Cardiac septum (tissue), 1 donor: ENCODE data around the gene SERGEF. TPM values are rescaled to one million over a fixed set of nuclear protein-coding genes. Genes with fewer than 3 reads are reported as not detected.

Source experiments
- DNase-seq: peaks from one replicate; pipeline ENCODE4 v3.0.0-alpha.2; 2020; ENCODE audit warnings: low spot score
- intact Hi-C: fragments of 100-400 bp; cut with DNase I; formaldehyde crosslinking; loops from one replicate; pipeline ENCODE4 v1.14.0; 2022
- total RNA-seq: library from RNA; stranded (reverse); fragmentation: NEBNext Ultra II Directional; extraction: Animal tissue kit (Norgen Biotek cat#: 25700); gene quantifications from one replicate; pipeline ENCODE4 v1.2.1, GENCODE V29; 2021
- donor health status: DM: no; HTN: no; CAD: no.

Gene SERGEF
- total RNA-seq, 1 donor from 2014 or later: 22.4 TPM

DNA sequence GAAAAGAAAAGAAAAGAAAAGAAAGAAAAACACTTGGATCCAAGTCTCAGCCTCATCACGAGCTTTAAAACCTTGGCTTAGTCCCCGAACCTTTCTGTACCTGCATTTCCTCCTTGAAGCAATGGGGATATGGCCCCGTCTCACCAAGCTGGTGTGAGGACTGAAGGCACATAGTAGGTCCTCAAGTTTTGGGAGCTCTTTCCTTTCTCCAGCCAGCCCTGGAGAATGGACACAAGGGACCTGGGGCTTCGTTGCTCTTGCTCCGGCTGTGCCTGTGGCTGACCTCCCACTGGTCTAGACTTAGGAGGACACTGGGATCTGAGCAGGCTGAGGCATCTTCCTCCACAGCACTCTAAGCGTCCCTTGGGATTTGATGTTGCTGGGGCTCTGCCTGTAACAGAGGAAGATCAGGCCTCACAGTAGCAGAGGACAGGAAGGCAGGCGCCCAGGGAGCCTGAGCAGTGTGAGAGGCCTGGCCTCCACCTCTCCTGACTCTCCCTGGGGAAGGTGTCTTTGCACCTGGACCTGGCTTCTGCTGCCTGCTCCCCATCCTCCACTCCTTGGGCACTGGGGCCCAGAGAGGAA, 245.5 kb downstream of the SERGEF start:
- DNase-seq: no peak
- intact Hi-C loops: no loop called here

GRCh38 chr11:17766590-17766989, 246.3 kb downstream of the SERGEF start:
- no peak for DNase-seq
- intact Hi-C loops: no loop called here

GRCh38 chr11:17766073-17766359, 246.8 kb downstream of the SERGEF start:
- DNase-seq: no peak
- intact Hi-C loops: no loop called here

DNA sequence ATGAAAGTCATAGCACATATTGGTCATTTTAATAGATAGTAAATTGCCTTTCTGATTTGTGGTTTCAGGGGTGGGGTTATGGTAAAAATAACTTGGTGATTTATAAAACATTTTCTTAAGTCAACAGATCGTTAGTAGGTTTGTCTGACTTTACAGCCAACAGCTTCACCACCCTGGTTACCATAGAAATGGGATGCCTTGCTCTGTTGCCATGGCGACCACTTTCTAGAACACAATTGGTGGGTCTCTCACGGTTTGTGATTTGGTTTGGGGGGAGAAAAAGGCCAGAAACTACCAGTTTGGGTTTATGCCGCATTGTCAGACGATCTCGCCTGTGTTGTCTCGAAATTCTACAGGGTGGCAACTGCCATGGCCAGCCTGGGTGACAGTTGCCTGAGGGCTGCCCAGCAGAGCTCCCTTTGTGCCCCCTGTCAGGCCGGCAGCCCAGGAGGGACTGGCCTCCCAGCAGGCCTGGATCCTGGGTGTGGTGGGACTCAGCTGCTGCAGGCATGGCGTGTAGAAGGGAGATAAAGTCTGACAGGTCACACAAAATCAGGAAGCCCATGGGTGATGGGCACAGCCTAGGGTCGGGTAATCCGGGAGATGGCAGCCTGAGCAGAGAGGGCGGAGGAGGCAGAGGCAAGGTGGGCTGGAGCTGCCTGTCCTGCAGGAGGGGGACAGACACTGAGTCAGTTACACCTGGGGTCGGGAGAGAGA, 247.3 kb downstream of the SERGEF start:
- no peak for DNase-seq
- intact Hi-C loops: no loop called here

GRCh38 chr11:17764446-17765218, 248.2 kb downstream of the SERGEF start:
- DNase-seq: no peak
- intact Hi-C loops: loop anchor here (5.0 kb wide), 1 partner anchor 83 kb away; no protein-coding TSS in a partner anchor

- DNase-seq: no peak
- intact Hi-C loops: loop anchor here (5.0 kb wide), 1 partner anchor 84 kb away; no protein-coding TSS in a partner anchor
Observed at GRCh38 chr11:17763703-17764102, 249.1 kb downstream of the SERGEF start.

DNA sequence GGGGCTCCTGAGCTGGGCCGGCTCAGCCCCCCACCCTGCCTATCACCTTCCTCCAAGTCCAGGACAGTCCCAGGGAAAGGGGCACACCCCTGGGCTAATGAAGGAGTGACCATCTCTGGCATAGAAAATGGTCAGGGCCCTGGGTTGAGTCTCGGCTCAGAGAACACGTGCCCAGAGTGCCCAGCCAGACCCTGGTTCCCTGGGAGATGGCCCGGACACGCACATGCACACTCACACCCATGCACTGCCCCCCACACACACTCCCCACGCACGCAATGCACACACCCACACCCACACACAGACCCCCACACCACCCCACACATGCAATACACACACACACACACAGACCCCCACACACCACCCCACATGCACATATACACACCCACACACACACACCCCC, 249.6 kb downstream of the SERGEF start:
- DNase-seq: no peak
- intact Hi-C loops: loop anchor here (5.0 kb wide), 1 partner anchor 84 kb away; no protein-coding TSS in a partner anchor

- DNase-seq: no peak
- intact Hi-C loops: loop anchor here (5.0 kb wide), 1 partner anchor 85 kb away; no protein-coding TSS in a partner anchor
Observed at GRCh38 chr11:17762309-17762974, 250.4 kb downstream of the SERGEF start.

DNA sequence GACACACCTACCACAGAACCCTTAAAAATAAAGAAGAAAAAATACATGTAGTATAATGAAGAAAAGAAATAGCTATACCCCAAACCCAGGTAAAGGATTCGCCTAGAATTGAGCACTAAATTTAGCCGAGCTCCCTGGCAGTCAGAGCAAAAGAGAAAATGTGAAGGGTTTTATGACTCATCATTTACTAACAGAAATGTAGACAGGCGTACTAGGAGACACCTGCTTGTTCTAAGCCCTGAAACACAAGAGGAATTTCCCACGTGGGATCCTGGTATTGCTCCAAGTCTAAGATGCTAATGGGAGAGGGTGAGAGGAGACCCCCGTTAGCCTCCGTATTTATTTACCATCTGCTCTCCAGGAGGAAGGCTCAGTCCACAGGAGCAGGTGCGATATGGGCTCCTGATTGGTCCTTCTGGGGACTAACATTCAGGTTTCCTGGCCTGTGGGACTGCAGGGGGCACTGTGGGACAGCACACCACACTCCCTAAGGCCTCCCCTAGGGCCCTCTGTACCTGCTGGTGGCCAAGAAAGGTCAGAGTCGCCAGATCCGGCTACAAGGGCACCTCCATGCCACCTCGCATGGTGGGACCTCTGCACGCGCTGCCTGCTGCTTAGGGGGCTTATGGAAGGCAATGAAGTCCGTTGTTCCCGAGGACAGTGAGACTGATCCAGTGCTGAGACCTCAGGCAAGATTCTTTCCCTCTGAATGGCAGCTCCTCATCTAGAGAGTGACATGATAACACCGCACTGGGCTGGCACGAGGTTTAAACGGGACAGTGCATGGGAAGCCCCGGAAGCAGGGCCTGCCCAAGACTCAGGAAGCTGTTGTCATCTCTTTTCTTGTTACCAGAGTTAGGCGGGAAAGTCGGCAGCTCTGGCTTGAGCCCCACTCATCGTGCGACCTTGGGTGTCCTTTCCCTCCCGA, 252.5 kb downstream of the SERGEF start:
- no peak for DNase-seq
- intact Hi-C loops: loop anchor here (1.0 to 5.0 kb wide), 2 partner anchors 87 to 219 kb away; no protein-coding TSS in a partner anchor

GRCh38 chr11:17755891-17756290, 257.0 kb downstream of the SERGEF start:
- DNase-seq: no peak
- intact Hi-C loops: no loop called here

DNA sequence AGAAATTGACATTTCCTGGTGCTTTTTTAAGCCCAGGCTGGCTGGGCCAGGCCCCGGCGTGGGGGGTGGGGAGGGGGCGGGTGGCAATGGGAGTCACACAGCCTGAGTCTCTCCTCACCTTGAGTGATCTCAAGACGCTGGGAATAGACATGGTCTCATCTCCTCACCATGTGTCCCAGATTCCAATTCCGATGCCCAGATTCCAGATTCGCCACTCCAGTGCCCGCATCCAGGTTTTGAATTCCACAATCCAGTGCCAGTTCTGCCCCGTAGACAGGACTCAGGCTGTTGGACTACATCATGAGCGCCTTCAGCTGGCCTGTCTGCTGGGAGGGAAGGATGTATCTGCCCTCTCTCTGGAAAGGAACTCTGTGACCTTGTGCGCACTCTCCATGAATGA, 259.2 kb downstream of the SERGEF start:
- DNase-seq: no peak

DNA sequence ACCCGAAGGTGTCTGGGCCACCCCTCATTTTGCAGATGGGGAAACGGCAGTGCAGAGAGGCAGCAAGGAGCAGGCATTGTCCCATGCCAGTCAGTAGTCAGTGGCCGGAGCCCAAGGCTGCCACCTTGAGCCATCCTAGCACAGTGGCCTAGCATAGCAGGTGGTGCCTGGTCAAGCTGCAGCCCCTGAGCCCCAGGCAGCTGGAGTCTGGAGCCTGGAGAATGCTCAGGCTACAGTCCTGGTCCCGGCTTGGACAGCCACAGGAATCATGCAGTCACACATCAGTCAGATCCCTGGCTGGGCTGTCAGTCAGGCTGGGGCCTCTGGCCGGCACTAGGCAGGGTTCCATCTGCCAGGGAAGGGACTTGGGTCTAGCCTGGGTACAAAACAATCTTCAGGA, 259.7 kb downstream of the SERGEF start:
- intact Hi-C loops: no loop called here
- DNase-seq: no peak

More for the DNA sequence above, 259.2 kb downstream of the SERGEF start:
- intact Hi-C loops: no loop called here

GRCh38 chr11:17752144-17752543, 260.7 kb downstream of the SERGEF start:
- DNase-seq: no peak
- intact Hi-C loops: no loop called here

DNA sequence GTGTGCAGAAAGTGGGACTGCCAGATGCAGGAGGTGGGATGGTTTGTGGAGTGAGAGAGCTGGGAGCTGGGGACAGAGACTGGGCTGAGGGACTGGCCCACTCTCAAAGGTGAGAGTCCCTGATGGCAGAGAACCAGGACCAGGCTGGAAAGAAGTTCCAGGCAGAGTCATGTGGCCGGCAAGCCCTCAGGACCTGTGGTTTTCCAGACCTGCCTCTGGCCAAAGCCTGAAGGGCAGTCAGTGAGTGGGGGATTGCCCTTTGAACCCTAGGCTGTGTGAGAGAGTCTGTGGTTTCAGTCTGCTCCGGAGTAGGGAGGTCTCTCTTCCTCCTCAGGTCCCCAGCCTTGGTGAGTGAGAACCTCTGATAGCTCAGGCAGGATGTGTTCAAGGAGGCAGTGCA, 261.3 kb downstream of the SERGEF start:
- intact Hi-C loops: no loop called here
- DNase-seq: peak; percentile 70

DNA sequence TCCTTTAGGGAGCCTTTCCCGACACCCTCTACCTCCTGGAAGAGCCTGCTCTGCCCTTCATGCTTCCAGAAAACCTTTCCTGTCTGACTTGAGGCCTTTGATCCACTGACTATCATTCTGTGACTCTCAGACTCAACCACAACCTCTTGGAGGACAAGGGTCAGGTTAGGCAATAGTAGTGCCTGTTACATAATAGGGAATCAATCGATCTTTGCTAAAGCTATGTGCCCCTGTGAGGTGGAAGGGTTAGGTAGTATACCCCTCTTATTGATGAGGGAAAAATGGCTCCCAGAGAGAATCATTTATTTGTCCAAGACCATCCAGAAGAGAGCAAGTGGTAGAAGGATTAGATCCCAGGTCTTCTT, 262.1 kb downstream of the SERGEF start:
- intact Hi-C loops: no loop called here
- DNase-seq: no peak

GRCh38 chr11:17750013-17750800, 262.6 kb downstream of the SERGEF start:
- peak; percentile 66 for DNase-seq
- intact Hi-C loops: no loop called here

DNA sequence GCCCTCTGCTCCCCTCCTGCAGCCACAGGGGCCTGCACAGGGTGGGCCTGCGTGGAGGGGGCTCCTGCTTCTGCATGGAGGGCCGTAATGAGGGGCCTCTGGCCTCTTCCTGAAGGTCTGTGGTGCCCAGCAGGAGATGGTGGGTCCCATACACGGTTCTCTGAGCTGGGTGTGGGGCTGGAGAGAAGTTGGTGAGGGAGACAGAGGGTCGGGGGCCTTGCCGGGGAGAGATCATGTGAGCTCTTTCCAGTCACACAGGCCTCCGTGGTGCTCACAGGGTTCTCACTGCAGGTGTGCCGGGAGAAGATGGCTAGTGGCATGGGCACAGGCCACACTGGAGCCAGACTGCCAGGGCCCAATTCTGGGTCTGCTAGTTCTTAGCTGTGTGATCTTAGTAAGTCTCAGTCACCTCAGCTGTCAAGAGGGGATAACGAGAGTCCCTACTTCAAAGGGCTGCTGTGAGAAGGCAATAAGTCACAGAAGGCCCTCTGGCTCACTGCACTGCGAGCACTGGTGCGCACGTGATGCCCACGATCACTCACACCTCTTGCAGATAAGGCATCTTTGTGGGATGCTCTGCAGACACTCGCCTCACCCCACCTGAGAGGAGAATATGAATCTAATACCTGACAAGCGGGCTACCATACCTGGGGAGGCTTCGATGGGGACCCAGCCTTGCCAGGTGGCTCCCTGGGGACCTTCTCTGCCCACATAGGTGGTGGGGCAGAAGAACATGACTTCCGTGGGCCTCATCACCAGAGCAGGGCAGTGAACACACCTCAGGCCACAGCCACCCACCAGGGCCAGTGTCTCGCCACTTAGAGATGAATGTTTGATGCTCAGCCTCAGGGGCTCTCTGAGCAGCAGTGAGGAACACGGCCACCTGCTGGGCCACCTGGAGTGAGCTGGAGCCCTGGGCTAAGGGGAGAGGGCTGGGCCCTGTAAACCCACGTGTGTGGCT, 263.8 kb downstream of the SERGEF start:
- intact Hi-C loops: no loop called here
- peak; percentile 63 for DNase-seq
